GM12892 (cell line): ENCODE data around the gene ARNT2.

Source experiments
- POLR2A ChIP-seq: IDR thresholded peaks from 2 replicates; pipeline ENCODE4 v1.6.1; 2011; ENCODE audit warnings: low read depth, low read length, control low read depth
- TAF1 ChIP-seq: IDR thresholded peaks from 2 replicates; pipeline ENCODE4 v1.6.1; 2011; ENCODE audit warnings: low read depth, mild to moderate bottlenecking, control low read depth, low read length, borderline replicate concordance

- no peak for TF ChIP-seq TAF1
- no peak for TF ChIP-seq POLR2A
Measured at GRCh38 chr15:80518522-80518921, 114.3 kb downstream of the ARNT2 start.
